IMR-90 (cell line): ENCODE results near the gene C9orf78. TPM values are rescaled to one million over a fixed set of nuclear protein-coding genes. Genes with fewer than 3 reads are reported as not detected.

Experiments used
- ATAC-seq: fragments of 200-7000 bp; cut with Tn5 transposase; 2 replicates; pipeline ENCODE4 v1.9.1; 2020; ENCODE audit warnings: low read depth, mild to moderate bottlenecking, moderate library complexity
- BruUV-seq: library from RNA; stranded (reverse); fragments of 400-500 nt; replicated peaks from 2 replicates; lab custom pipeline; 2021; lab: Mats Ljungman, UMichigan
- CTCF ChIA-PET: fragments of 300-600 bp; formaldehyde crosslinking; extraction: SDS; loops from one replicate; lab custom pipeline; 2021; ENCODE audit warnings: antibody characterized with exemption; lab: Yijun Ruan, JAX
- POLR2A ChIA-PET: fragments of 300-600 bp; sonication (Branson Sonifier 250); formaldehyde crosslinking; loops from one replicate; lab custom pipeline; 2022; ENCODE audit warnings: antibody characterized with exemption; ENCODE audit not compliant: unreplicated experiment; lab: Charles Lee
- DNase-seq: peaks from one replicate; pipeline ENCODE4 v3.0.0; 2013
- H2AFZ ChIP-seq: replicated peaks from 2 replicates; pipeline ENCODE3; 2013; ENCODE audit warnings: low read length, mild to moderate bottlenecking; ENCODE audit not compliant: poor library complexity
- H2AK5ac ChIP-seq: 2 replicates; pipeline ENCODE4 v1.6.1; 2013; ENCODE audit warnings: low read depth, low read length, inconsistent platforms
- H2AK9ac ChIP-seq: replicated peaks from 2 replicates; pipeline ENCODE3; 2013; ENCODE audit warnings: mild to moderate bottlenecking, low read depth, low read length, moderate library complexity; ENCODE audit not compliant: poor library complexity
- H2BK120ac ChIP-seq: 2 replicates; pipeline ENCODE4 v1.6.1; 2013; ENCODE audit warnings: low read depth, low read length, inconsistent platforms
- H2BK15ac ChIP-seq: 3 replicates; pipeline ENCODE4 v1.6.1; 2013; ENCODE audit warnings: low read depth, low read length, inconsistent platforms
- H2BK20ac ChIP-seq: 2 replicates; pipeline ENCODE4 v1.6.1; 2013; ENCODE audit warnings: low read depth, mild to moderate bottlenecking, inconsistent platforms, low read length, moderate library complexity
- H2BK5ac ChIP-seq: 2 replicates; pipeline ENCODE4 v1.6.1; 2013; ENCODE audit warnings: mild to moderate bottlenecking, low read depth, low read length, inconsistent platforms; ENCODE audit not compliant: poor library complexity, severe bottlenecking
- H3K14ac ChIP-seq: replicated peaks from 2 replicates; pipeline ENCODE4 v1.6.1; 2013; ENCODE audit warnings: low read depth, low read length, inconsistent platforms
- H3K18ac ChIP-seq: 2 replicates; pipeline ENCODE4 v1.6.1; 2013; ENCODE audit warnings: low read depth, low read length, control low read depth
- H3K23ac ChIP-seq: 2 replicates; pipeline ENCODE4 v1.6.1; 2013; ENCODE audit warnings: low read depth, low read length, inconsistent platforms
- H3K27ac ChIP-seq: 2 replicates; pipeline ENCODE4 v1.5.1; 2013; ENCODE audit warnings: mild to moderate bottlenecking, control low read depth, low read length; ENCODE audit not compliant: insufficient read depth
- H3K27me3 ChIP-seq: 2 replicates; pipeline ENCODE4 v1.6.1; 2013; ENCODE audit warnings: low read length; ENCODE audit not compliant: control insufficient read depth, insufficient read depth
- H3K36me3 ChIP-seq: 2 replicates; pipeline ENCODE4 v1.6.1; 2013; ENCODE audit warnings: low read length, mixed read lengths; ENCODE audit not compliant: control insufficient read depth, insufficient read depth
- H3K4ac ChIP-seq: 2 replicates; pipeline ENCODE4 v1.6.1; 2013; ENCODE audit warnings: low read depth, low read length, inconsistent platforms
- H3K4me1 ChIP-seq: 2 replicates; pipeline ENCODE4 v1.6.1; 2013; ENCODE audit warnings: low read length, mixed read lengths; ENCODE audit not compliant: control insufficient read depth, insufficient read depth
- H3K4me2 ChIP-seq: 2 replicates; pipeline ENCODE4 v1.6.1; 2013; ENCODE audit warnings: low read depth, mild to moderate bottlenecking, control low read depth, low read length, moderate library complexity
- H3K4me3 ChIP-seq: 2 replicates; pipeline ENCODE4 v1.5.1; 2013; ENCODE audit warnings: low read depth, mild to moderate bottlenecking, control low read depth, low read length, moderate library complexity; ENCODE audit not compliant: insufficient read depth
- H3K56ac ChIP-seq: 2 replicates; pipeline ENCODE4 v1.6.1; 2013; ENCODE audit warnings: low read length, inconsistent platforms; ENCODE audit not compliant: insufficient read depth; ENCODE audit errors: extremely low read depth
- H3K79me1 ChIP-seq, 2 experiments: 2 replicates each; pipeline ENCODE4 v1.6.1; 2013; ENCODE audit warnings: low read length in 2 of 2, inconsistent platforms in 1 of 2, low read depth in 1 of 2
- H3K9ac ChIP-seq: 2 replicates; pipeline ENCODE4 v1.6.1; 2013; ENCODE audit warnings: low read depth, low read length, control low read depth
- H3K9me1 ChIP-seq: 2 replicates; pipeline ENCODE4 v1.6.1; 2013; ENCODE audit warnings: low read length, inconsistent platforms; ENCODE audit not compliant: insufficient read depth
- H3K9me3 ChIP-seq: 2 replicates; pipeline ENCODE4 v1.6.1; 2013; ENCODE audit warnings: low read length; ENCODE audit not compliant: control insufficient read depth, insufficient read depth
- H4K20me1 ChIP-seq: 2 replicates; pipeline ENCODE4 v1.6.1; 2013; ENCODE audit warnings: low read length, inconsistent platforms; ENCODE audit not compliant: insufficient read depth
- H4K5ac ChIP-seq: 2 replicates; pipeline ENCODE4 v1.6.1; 2013; ENCODE audit warnings: mild to moderate bottlenecking, low read depth, low read length, control low read depth
- H4K8ac ChIP-seq, 2 experiments: 2 replicates each; pipeline ENCODE4 v1.6.1; 2013; ENCODE audit warnings: low read depth in 2 of 2, low read length in 2 of 2, control low read depth in 1 of 2, inconsistent platforms in 1 of 2
- H4K91ac ChIP-seq: 2 replicates; pipeline ENCODE4 v1.6.1; 2013; ENCODE audit warnings: low read depth, low read length, inconsistent platforms; ENCODE audit not compliant: insufficient read depth
- CEBPB ChIP-seq: IDR thresholded peaks from 2 replicates; pipeline ENCODE4 v1.6.1; 2012; ENCODE audit warnings: low read depth, low read length, improper control_type of control experiment
- CHD1 ChIP-seq: IDR thresholded peaks from 2 replicates; pipeline ENCODE4 v1.6.1; 2012; ENCODE audit warnings: low read depth, low read length, improper control_type of control experiment
- ELK1 ChIP-seq: fragments of 150-350 bp; IDR thresholded peaks from 2 replicates; pipeline ENCODE4 v1.6.1; 2016; ENCODE audit warnings: low read depth, mild to moderate bottlenecking, low read length, moderate library complexity, borderline replicate concordance
- FOS ChIP-seq: fragments of 150-350 bp; IDR thresholded peaks from 2 replicates; pipeline ENCODE4 v1.6.1; 2016; ENCODE audit warnings: low read depth, low read length
- MAFK ChIP-seq: IDR thresholded peaks from 2 replicates; pipeline ENCODE4 v1.6.1; 2012; ENCODE audit warnings: low read depth, low read length, improper control_type of control experiment
- MAZ ChIP-seq: IDR thresholded peaks from 2 replicates; pipeline ENCODE4 v1.6.1; 2012; ENCODE audit warnings: low read depth, mild to moderate bottlenecking, low read length, improper control_type of control experiment, moderate library complexity, borderline replicate concordance
- MXI1 ChIP-seq: IDR thresholded peaks from 2 replicates; pipeline ENCODE4 v1.6.1; 2012; ENCODE audit warnings: low read depth, mild to moderate bottlenecking, low read length, moderate library complexity, borderline replicate concordance
- NFE2L2 ChIP-seq: fragments of 150-350 bp; IDR thresholded peaks from 2 replicates; pipeline ENCODE4 v1.6.1; 2016; ENCODE audit warnings: low read depth, mild to moderate bottlenecking, low read length
- POLR2A ChIP-seq: IDR thresholded peaks from 2 replicates; pipeline ENCODE4 v1.6.1; 2012; ENCODE audit warnings: mild to moderate bottlenecking, low read depth, low read length
- RCOR1 ChIP-seq: IDR thresholded peaks from 2 replicates; pipeline ENCODE4 v1.6.1; 2012; ENCODE audit warnings: mild to moderate bottlenecking, low read length, improper control_type of control experiment; ENCODE audit not compliant: insufficient replicate concordance
- RFX5 ChIP-seq: IDR thresholded peaks from 2 replicates; pipeline ENCODE4 v1.8.0; 2012; ENCODE audit warnings: low read depth, mild to moderate bottlenecking, low read length, moderate library complexity
- SMC3 ChIP-seq: fragments of 150-350 bp; IDR thresholded peaks from 2 replicates; pipeline ENCODE4 v1.6.1; 2016; ENCODE audit warnings: low read depth, mild to moderate bottlenecking, antibody characterized with exemption, low read length, moderate library complexity
- USF2 ChIP-seq: fragments of 150-350 bp; IDR thresholded peaks from 2 replicates; pipeline ENCODE4 v1.6.1; 2017; ENCODE audit warnings: mild to moderate bottlenecking, antibody characterized with exemption, low read length, low read depth
- WGBS, 2 experiments: methylation state at CpG; one replicate each; pipeline versions ENCODE4 v1.1.5 to v1.1.7; 2013; ENCODE audit warnings: missing lambda C conversion rate in 2 of 2; ENCODE audit not compliant: insufficient read length in 1 of 2; ENCODE audit errors: extremely low coverage in 2 of 2; 5-methylcytosine and 5-hydroxymethylcytosine counted together
- dilution Hi-C: fragments of 300-500 bp; cut with HindIII; formaldehyde crosslinking; loops from one replicate; pipeline ENCODE4 v1.14.3; 2018; ENCODE audit warnings: low sequenced_read_pairs; ENCODE audit not compliant: unreplicated experiment
- in situ Hi-C: fragments of 300-500 bp; cut with MboI; formaldehyde crosslinking; loops from 3 replicates; pipeline ENCODE4 v1.14.3; 2019; ENCODE audit warnings: low sequenced_read_pairs, inconsistent platforms, mixed read lengths
- intact Hi-C: fragments of 100-400 bp; cut with micrococcal nuclease; formaldehyde crosslinking; loops from 2 replicates; pipeline ENCODE4 v1.10.0; 2022
- polyA plus RNA-seq, 3 experiments: library from polyadenylated mRNA; depleted of rRNA; stranded (reverse); fragments of >200 nt; gene quantifications; 2 replicates each; pipeline ENCODE4 v1.2.3, GENCODE V29; 2012; ENCODE audit warnings: low replicate concordance in 1 of 3
- total RNA-seq: library from RNA; depleted of rRNA; stranded (reverse); fragments of >200 nt; gene quantifications from 2 replicates; pipeline ENCODE4 v1.2.3, GENCODE V29; 2012

Gene C9orf78
- total and polyA plus RNA-seq, 2 of the 4 experiments (the other 2 are of a cell fraction), result 29.8 to 46.0 TPM

GRCh38 chr9:129783516-129784361 is 51.3 kb downstream of the C9orf78 start:
- Histone ChIP-seq H2BK20ac (peak overlapping the region; percentile 59; the same call in 1 of the 2 replicates), H3K14ac (no peak overlapping the region), H3K27me3 (peaks cover 10% of the 10 kb centered on the region), H2AK5ac (peak overlapping the region; percentile 59; the same call in 1 of the 2 replicates), H3K36me3 (no peaks in the 10 kb centered on the region), H2AFZ (peak overlapping the region; percentile 2), H3K18ac (no peak overlapping the region), H2BK120ac (peak overlapping the region; percentile 68), H3K23ac (no peak overlapping the region), H4K91ac (0 out of 2 replicates have a peak overlapping the region, but pooled peaks have one; percentile 53), H4K5ac (no peak overlapping the region), H3K9ac (no peak overlapping the region), H3K79me1 (no peaks in the 10 kb centered on the region), H4K8ac (peak overlapping the region in 1 of 2 experiments; percentile 70; a peak in 1 of 4 replicates), H2AK9ac (peak overlapping the region; percentile 63), H3K4ac (peak overlapping the region; percentile 30; the same call in 1 of the 2 replicates), H3K56ac (no peak overlapping the region), H4K20me1 (no peaks in the 10 kb centered on the region), H2BK5ac (no peak overlapping the region), H3K27ac (no peak overlapping the region), H3K9me1 (peaks cover 7% of the 10 kb centered on the region; the same call in 1 of the 2 replicates), H2BK15ac (no peak overlapping the region; the same call in 2 of the 3 replicates), H3K4me2 (no peak overlapping the region), H3K9me3 (no peaks in the 10 kb centered on the region), H3K4me3 (no peak overlapping the region), H3K4me1 (peaks cover 3% of the 10 kb centered on the region; the same call in 1 of the 2 replicates)
- WGBS, 2 experiments, result 33% methylated on average over 3 of the region's 14 CpGs; no CpG with 5 or more reads in 1 of the 2 experiments
- ATAC-seq (peak; percentile 96), DNase-seq (peak; percentile 75)
- intact Hi-C loops, result loop anchor here (1.0 to 5.0 kb wide), 3 partner anchors 46 to 646 kb away; partner anchors contain the start of gene ASB6
- dilution Hi-C loops, result no loop called here
- in situ Hi-C loops, result loop anchor here (5.0 kb wide), 3 partner anchors 46 to 651 kb away; no protein-coding TSS in a partner anchor
- POLR2A ChIA-PET, result no interaction called here
- BruUV-seq, result no TSS peak
- CTCF ChIA-PET, result interaction anchor here (0.9 to 4.2 kb wide), 2 partner anchors 15 to 46 kb away, joined by 3 to 14 read pairs; no protein-coding TSS in a partner anchor
- no peak for TF ChIP-seq MXI1
- no peak for TF ChIP-seq MAFK
- no peak for TF ChIP-seq RCOR1
- no peak for TF ChIP-seq ELK1
- TF ChIP-seq FOS, result no peak
- TF ChIP-seq POLR2A, result peak; percentile 66
- TF ChIP-seq CEBPB, result no peak
- TF ChIP-seq NFE2L2, result no peak
- TF ChIP-seq USF2, result no peak
- TF ChIP-seq CHD1, result no peak
- no peak for TF ChIP-seq RFX5
- TF ChIP-seq MAZ, result peak; percentile 56; the same call in 1 of the 2 replicates
- TF ChIP-seq SMC3, result peak; percentile 100
